ENCODE data around the gene HSD17B12.

The HSD17B12 gene

DNA sequence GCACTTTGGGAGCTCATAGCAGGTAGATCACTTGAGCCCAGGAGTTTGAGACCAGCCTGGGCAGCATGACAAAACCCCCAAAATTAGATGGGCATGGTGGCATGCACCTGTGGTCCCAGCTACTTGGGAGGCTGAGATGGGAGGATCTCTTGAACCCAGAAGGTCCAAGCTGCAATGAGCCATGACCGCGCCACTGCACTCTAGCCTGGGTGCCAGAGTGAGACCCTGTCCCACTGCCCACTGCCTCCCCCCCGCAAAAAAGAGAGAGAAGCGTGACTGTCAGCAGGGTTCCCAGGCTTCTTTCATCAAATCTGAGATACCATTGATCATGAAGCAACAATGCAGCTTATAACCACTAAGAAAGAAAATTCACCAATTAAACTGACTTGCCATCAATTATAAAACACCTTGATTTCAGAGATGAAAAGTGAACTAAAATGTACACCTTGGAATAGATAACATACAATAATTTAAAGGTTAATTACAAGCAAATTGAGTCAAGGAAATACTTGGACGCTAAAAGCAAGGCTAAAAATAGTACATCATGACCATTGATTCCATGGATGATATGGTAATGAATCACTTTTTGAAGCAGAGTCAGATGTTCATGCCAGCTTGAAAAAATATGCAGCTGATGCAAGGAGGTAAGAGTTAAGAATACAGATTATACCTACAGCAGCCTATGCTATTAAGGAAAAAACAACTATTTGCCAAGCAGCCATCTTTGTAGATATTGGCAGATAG lies 109.3 kb downstream of the HSD17B12 start:
- Histone ChIP-seq H3K9me2 (replicated peaks; ENCODE audit: insufficient read depth, low read length) (no peaks in the 10 kb centered on the region), H3K4me3 (ENCODE audit: low read length) (no peak overlapping the region), H3K79me2 (ENCODE audit: low read length) (peaks cover 5% of the 10 kb centered on the region; the same call in 1 of the 2 replicates), H4K20me1 (ENCODE audit: insufficient read depth, low read length) (no peaks in the 10 kb centered on the region), H3K9me3 (replicated peaks; ENCODE audit: insufficient read depth, low read length) (no peaks in the 10 kb centered on the region), H3K36me3 (replicated peaks; ENCODE audit: insufficient read depth, low read length) (no peaks in the 10 kb centered on the region; the same call in 1 of the 2 replicates), H3K27me3 (replicated peaks; ENCODE audit: insufficient read depth, low read length) (no peaks in the 10 kb centered on the region), H3K4me1 (ENCODE audit: low read length) (no peaks in the 10 kb centered on the region), H3F3A (ENCODE audit: insufficient read depth, low read length) (no peaks in the 10 kb centered on the region), H3K9ac (ENCODE audit: low read length) (no peak overlapping the region), H3K4me2 (ENCODE audit: low read depth, low read length) (no peak overlapping the region), H2AFZ (ENCODE audit: low read length) (no peak overlapping the region), H3K27ac (ENCODE audit: low read length) (no peak overlapping the region)
- no peak for TF ChIP-seq EZH2 (optimal IDR thresholded peaks at IDR 0.05; ENCODE audit: low read depth, low read length)
- no peak for TF ChIP-seq EZH2phosphoT487 (IDR thresholded peaks at IDR 0.05; ENCODE audit: low read length)
- TF ChIP-seq, protein P1, sequence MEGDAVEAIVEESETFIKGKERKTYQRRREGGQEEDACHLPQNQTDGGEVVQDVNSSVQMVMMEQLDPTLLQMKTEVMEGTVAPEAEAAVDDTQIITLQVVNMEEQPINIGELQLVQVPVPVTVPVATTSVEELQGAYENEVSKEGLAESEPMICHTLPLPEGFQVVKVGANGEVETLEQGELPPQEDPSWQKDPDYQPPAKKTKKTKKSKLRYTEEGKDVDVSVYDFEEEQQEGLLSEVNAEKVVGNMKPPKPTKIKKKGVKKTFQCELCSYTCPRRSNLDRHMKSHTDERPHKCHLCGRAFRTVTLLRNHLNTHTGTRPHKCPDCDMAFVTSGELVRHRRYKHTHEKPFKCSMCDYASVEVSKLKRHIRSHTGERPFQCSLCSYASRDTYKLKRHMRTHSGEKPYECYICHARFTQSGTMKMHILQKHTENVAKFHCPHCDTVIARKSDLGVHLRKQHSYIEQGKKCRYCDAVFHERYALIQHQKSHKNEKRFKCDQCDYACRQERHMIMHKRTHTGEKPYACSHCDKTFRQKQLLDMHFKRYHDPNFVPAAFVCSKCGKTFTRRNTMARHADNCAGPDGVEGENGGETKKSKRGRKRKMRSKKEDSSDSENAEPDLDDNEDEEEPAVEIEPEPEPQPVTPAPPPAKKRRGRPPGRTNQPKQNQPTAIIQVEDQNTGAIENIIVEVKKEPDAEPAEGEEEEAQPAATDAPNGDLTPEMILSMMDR (IDR thresholded peaks at IDR 0.05; ENCODE audit: low read length), result no peak
- DNase-seq, result no peak

DNA sequence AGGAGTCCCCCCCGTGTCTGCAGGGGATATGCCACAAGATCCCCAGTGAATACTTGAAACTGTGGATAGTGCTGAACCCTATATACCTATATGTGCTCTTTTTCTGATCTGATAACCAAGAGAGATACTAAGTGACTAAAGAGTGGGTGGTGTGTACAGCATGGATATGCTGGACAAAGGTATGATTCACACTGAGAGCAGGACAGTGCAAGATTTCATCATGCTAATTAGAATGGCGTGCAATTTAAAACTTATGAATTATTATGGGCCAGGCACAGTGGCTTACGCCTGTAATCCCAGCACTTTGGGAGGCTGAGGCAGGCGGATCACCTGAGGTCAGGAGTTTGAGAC lies 109.9 kb downstream of the HSD17B12 start:
- TF ChIP-seq EZH2phosphoT487 (IDR thresholded peaks at IDR 0.05; ENCODE audit: low read length), result no peak
- TF ChIP-seq EZH2 (optimal IDR thresholded peaks at IDR 0.05; ENCODE audit: low read depth, low read length), result no peak
- TF ChIP-seq, protein P1 (IDR thresholded peaks at IDR 0.05; ENCODE audit: low read length), result no peak
- H3K27ac ChIP-seq (ENCODE audit: low read length), result no peak overlapping the region
- no peaks in the 10 kb centered on the region for H3F3A ChIP-seq (ENCODE audit: insufficient read depth, low read length)
- H3K9me2 ChIP-seq (replicated peaks; ENCODE audit: insufficient read depth, low read length), result no peaks in the 10 kb centered on the region
- no peak overlapping the region for H3K4me3 ChIP-seq (ENCODE audit: low read length)
- no peaks in the 10 kb centered on the region for H3K4me1 ChIP-seq (ENCODE audit: low read length)
- H2AFZ ChIP-seq (ENCODE audit: low read length), result no peak overlapping the region
- H3K79me2 ChIP-seq (ENCODE audit: low read length), result peaks cover 5% of the 10 kb centered on the region; the same call in 1 of the 2 replicates
- no peaks in the 10 kb centered on the region; the same call in 1 of the 2 replicates for H3K36me3 ChIP-seq (replicated peaks; ENCODE audit: insufficient read depth, low read length)
- H3K9me3 ChIP-seq (replicated peaks; ENCODE audit: insufficient read depth, low read length), result no peaks in the 10 kb centered on the region
- H3K27me3 ChIP-seq (replicated peaks; ENCODE audit: insufficient read depth, low read length), result no peaks in the 10 kb centered on the region
- no peak for DNase-seq
- no peaks in the 10 kb centered on the region for H4K20me1 ChIP-seq (ENCODE audit: insufficient read depth, low read length)
- H3K4me2 ChIP-seq (ENCODE audit: low read depth, low read length), result no peak overlapping the region
- no peak overlapping the region for H3K9ac ChIP-seq (ENCODE audit: low read length)

DNA sequence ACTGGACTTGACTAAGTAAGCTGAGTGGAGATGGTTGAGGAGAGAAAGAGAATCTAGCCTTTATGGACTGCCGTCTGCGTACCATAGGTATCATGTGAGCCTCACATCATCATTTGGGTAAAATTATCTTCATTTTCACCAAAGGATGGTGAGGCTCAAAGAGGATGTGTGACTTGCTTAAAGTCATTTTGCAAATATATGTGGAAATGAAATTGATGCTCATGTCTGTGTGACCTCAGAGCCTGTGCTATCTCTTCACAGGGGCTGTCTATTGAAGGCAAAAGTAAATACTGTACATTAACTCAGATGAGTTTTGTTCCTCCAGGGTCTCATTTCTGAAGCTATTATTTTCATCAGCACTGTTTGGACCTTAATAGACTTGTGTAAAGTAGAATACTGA lies 116.8 kb downstream of the HSD17B12 start:
- H3K9me3 ChIP-seq (replicated peaks; ENCODE audit: insufficient read depth, low read length), result no peaks in the 10 kb centered on the region
- TF ChIP-seq EZH2 (optimal IDR thresholded peaks at IDR 0.05; ENCODE audit: low read depth, low read length) (no peak), EZH2phosphoT487 (IDR thresholded peaks at IDR 0.05; ENCODE audit: low read length) (no peak)
- TF ChIP-seq, protein P1 (IDR thresholded peaks at IDR 0.05; ENCODE audit: low read length), result no peak
- no peaks in the 10 kb centered on the region for H3K9me2 ChIP-seq (replicated peaks; ENCODE audit: insufficient read depth, low read length)
- H3K27ac ChIP-seq (ENCODE audit: low read length), result no peak overlapping the region
- H3K27me3 ChIP-seq (replicated peaks; ENCODE audit: insufficient read depth, low read length), result no peaks in the 10 kb centered on the region
- no peaks in the 10 kb centered on the region for H4K20me1 ChIP-seq (ENCODE audit: insufficient read depth, low read length)
- H2AFZ ChIP-seq (ENCODE audit: low read length), result no peak overlapping the region
- no peaks in the 10 kb centered on the region for H3K4me1 ChIP-seq (ENCODE audit: low read length)
- H3K4me2 ChIP-seq (ENCODE audit: low read depth, low read length), result no peak overlapping the region
- no peak for DNase-seq
- no peaks in the 10 kb centered on the region for H3K79me2 ChIP-seq (ENCODE audit: low read length)
- H3K4me3 ChIP-seq (ENCODE audit: low read length), result no peak overlapping the region
- no peaks in the 10 kb centered on the region for H3F3A ChIP-seq (ENCODE audit: insufficient read depth, low read length)
- no peak overlapping the region for H3K9ac ChIP-seq (ENCODE audit: low read length)
- H3K36me3 ChIP-seq (replicated peaks; ENCODE audit: insufficient read depth, low read length), result no peaks in the 10 kb centered on the region

All from MM.1S (cell line).